Kidney epithelial cell (primary cell): ENCODE data around the gene EPHB1. TPM values are rescaled to one million over a fixed set of nuclear protein-coding genes. Genes with fewer than 3 reads are reported as not detected.

ENCODE experiments used
- DNase-seq: peaks from one replicate; pipeline ENCODE4 v3.0.0-alpha.2; 2010; ENCODE audit warnings: low read depth
- H3K27me3 ChIP-seq: 2 replicates; pipeline ENCODE4 v1.6.0; 2011; ENCODE audit warnings: low read length; ENCODE audit not compliant: control insufficient read depth, insufficient read depth
- H3K36me3 ChIP-seq: 2 replicates; pipeline ENCODE4 v1.5.1; 2011; ENCODE audit warnings: low read length; ENCODE audit not compliant: control insufficient read depth, insufficient read depth
- H3K4me3 ChIP-seq: 2 replicates; pipeline ENCODE4 v1.5.1; 2011; ENCODE audit warnings: low read depth, mild to moderate bottlenecking, control low read depth, low read length
- total RNA-seq: library from RNA; depleted of rRNA; stranded (reverse); fragments of >200 nt; gene quantifications from 2 replicates; pipeline ENCODE4 v1.2.3, GENCODE V29; 2015
- TF ChIP-seq, protein P1 (sequence below): IDR thresholded peaks from 2 replicates; pipeline ENCODE4 v1.5.1; 2011; ENCODE audit warnings: mild to moderate bottlenecking, moderate library complexity, low read length, control low read depth, inconsistent platforms; ENCODE audit not compliant: insufficient read depth, poor library complexity, severe bottlenecking

Gene EPHB1
- total RNA-seq, 1 donor from 2014 or later: 10.8 TPM

DNA sequence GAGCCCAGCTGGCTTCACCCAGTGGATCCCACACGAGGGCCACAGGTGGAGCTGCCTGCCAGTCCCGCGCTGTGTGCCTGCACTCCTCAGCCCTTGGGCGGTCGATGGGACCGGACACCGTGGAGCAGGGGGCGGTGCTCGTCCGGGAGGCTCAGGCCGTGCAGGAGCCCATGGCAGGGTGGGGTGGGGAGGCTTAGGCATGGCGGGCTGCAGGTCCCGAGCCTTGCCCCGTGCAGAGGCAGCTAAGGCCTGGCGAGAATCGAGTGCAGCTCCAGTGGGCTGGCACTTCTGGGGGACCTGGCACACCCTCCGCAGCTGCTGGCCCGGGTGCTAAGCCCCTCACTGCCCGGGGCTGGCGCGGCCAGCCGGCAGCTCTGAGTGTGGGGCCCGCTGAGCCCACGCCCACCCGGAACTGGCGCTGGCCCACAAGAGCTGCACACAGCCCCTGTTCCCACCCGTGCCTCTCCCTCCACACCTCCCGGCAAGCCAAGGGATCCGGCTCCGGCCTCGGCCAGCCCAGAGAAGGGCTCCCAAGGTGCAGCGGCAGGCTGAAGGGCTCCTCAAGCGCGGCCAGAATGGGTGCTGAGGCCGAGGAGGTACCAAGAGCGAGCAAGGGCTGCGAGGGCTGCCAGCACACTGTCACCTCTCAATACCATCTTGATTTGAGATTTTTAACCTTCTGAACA lies 121.4 kb downstream of the EPHB1 start:
- Histone ChIP-seq H3K27me3 (no peaks in the 10 kb centered on the region), H3K36me3 (no peaks in the 10 kb centered on the region), H3K4me3 (no peak overlapping the region)
- DNase-seq: no peak
- TF ChIP-seq, protein P1, sequence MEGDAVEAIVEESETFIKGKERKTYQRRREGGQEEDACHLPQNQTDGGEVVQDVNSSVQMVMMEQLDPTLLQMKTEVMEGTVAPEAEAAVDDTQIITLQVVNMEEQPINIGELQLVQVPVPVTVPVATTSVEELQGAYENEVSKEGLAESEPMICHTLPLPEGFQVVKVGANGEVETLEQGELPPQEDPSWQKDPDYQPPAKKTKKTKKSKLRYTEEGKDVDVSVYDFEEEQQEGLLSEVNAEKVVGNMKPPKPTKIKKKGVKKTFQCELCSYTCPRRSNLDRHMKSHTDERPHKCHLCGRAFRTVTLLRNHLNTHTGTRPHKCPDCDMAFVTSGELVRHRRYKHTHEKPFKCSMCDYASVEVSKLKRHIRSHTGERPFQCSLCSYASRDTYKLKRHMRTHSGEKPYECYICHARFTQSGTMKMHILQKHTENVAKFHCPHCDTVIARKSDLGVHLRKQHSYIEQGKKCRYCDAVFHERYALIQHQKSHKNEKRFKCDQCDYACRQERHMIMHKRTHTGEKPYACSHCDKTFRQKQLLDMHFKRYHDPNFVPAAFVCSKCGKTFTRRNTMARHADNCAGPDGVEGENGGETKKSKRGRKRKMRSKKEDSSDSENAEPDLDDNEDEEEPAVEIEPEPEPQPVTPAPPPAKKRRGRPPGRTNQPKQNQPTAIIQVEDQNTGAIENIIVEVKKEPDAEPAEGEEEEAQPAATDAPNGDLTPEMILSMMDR: no peak

DNA sequence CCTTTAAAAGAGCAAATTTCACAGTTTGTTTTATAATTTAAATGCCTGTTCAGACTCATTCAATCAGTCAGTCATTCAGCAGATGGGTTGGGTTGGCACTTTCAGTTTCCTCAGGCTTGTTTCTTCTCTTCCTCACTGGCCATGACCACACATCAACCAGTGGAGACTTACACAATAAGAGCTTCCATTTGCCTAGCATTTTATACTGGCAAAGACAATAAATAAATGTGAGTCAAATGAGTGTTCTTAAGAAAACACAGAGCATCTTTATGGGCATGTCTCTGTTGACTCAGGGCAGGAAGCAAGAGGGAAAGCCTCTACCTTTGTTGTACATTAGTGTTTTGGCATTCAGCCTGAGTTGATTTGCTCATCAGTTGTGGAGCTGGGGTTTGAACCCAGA lies 122.6 kb downstream of the EPHB1 start:
- no peak for DNase-seq
- Histone ChIP-seq H3K36me3 (no peaks in the 10 kb centered on the region), H3K4me3 (no peak overlapping the region), H3K27me3 (no peaks in the 10 kb centered on the region)
- TF ChIP-seq, protein P1: no peak

DNA sequence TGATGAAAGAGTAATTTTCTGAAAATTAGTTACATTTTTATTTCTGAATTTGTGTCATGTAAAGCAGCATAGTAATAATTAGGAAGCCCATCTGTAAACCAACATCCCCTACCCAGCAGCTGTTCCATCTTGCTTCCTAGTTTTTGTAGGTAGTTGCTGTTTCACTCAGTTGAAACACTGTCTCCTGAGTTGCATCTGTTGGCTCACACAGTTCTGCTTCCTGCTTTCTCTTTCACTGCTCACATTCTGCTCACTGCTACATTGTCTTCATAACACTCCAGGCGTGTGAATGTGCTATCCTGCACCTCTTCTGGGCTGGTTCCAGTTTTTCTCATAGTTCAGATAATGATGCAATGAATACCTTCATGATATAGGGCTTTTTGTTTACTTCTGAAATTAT lies 123.4 kb downstream of the EPHB1 start:
- no peak overlapping the region for H3K4me3 ChIP-seq
- no peak for DNase-seq
- H3K27me3 ChIP-seq: no peaks in the 10 kb centered on the region
- TF ChIP-seq, protein P1: no peak
- H3K36me3 ChIP-seq: no peaks in the 10 kb centered on the region

DNA sequence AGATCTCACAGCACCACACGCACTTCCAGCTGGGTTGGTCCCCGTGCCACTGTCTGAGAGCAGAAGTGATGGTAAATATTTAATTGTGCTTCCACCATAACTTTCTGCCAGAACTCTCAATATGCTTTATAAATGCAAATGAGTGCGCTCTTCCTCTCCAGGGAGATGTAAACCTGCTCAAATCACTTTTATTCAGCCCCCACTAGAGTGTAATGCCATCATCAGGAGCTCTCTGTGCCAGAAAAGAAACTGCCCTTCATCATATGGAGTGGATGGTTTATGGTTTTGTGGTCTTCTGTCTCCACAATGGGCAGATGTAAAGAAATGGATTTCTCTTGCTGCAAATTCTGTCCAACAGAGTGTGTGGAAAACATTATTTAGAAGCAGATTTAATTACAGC lies 127.0 kb downstream of the EPHB1 start:
- Histone ChIP-seq H3K4me3 (no peak overlapping the region), H3K27me3 (no peaks in the 10 kb centered on the region), H3K36me3 (no peaks in the 10 kb centered on the region)
- TF ChIP-seq, protein P1: no peak
- no peak for DNase-seq

DNA sequence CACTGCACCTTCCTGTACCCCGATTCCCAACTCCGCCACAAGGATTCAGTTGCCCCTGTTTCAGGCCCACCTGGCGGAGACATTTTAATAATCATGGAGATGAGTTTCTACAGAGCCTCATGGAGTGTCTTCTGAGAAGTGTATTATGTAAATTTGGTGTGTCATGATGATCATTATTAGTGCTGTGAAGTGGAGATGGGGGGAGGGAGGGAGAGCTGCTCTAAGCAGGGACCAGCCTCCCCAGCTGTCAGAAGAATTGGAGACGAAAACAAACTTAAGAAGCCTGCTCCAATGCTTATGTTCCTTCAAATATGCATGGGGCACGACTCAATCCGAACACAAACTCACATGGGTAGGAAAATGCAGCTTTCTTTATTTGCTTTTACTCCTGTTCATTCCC lies 127.8 kb downstream of the EPHB1 start:
- Histone ChIP-seq H3K4me3 (no peak overlapping the region), H3K27me3 (no peaks in the 10 kb centered on the region), H3K36me3 (no peaks in the 10 kb centered on the region)
- no peak for DNase-seq
- TF ChIP-seq, protein P1: no peak

DNA sequence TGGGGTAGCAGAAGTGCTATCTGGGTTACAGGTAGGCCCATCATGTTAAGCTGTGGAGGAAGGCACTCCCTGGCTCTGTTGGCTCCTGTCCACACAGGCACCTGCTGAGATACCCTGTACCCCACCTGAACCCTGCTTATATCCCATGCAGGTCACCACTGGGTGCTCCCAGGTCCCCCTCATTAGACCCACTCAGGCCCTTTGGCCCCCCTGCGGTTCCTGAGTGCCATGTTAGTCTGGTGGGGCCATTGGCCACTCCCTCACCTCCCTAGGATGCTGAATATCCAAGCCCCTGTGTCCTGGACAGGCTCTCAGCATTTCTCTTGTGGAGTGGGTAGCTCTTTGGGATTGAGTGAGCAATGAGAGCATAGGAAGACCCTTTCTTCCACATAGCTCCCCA lies 128.2 kb downstream of the EPHB1 start:
- H3K36me3 ChIP-seq: no peaks in the 10 kb centered on the region
- TF ChIP-seq, protein P1: no peak
- H3K27me3 ChIP-seq: no peaks in the 10 kb centered on the region
- DNase-seq: no peak
- no peak overlapping the region for H3K4me3 ChIP-seq
